GF-D8 (cell line): ENCODE data around the gene PHF19.

Experiments
- DNase-seq: peaks from one replicate; lab custom pipeline; 2025; lab: John Stamatoyannopoulos, UW

The PHF19 gene

GRCh38 chr9:120891884-120892747, 15.1 kb upstream of the PHF19 start:
- no peak for DNase-seq

GRCh38 chr9:120891245-120891883, 14.4 kb upstream of the PHF19 start:
- no peak for DNase-seq

- DNase-seq: peak; percentile 5
Observed at GRCh38 chr9:120890320-120891244, 13.6 kb upstream of the PHF19 start.

GRCh38 chr9:120889606-120890271, 12.8 kb upstream of the PHF19 start:
- no peak for DNase-seq

- no peak for DNase-seq
Observed at GRCh38 chr9:120888626-120889025, 11.6 kb upstream of the PHF19 start.

GRCh38 chr9:120886490-120886967, 9.5 kb upstream of the PHF19 start:
- DNase-seq: no peak

GRCh38 chr9:120885958-120886357, 9.0 kb upstream of the PHF19 start:
- no peak for DNase-seq

- DNase-seq: no peak
Observed at GRCh38 chr9:120885457-120885856, 8.5 kb upstream of the PHF19 start.

- no peak for DNase-seq
Observed at GRCh38 chr9:120883608-120883996, 6.6 kb upstream of the PHF19 start.

GRCh38 chr9:120882935-120883607, 6.1 kb upstream of the PHF19 start:
- DNase-seq: no peak

GRCh38 chr9:120879446-120879845, 2.5 kb upstream of the PHF19 start:
- DNase-seq: no peak

- DNase-seq: no peak
Observed at GRCh38 chr9:120878188-120879130, 1.5 kb upstream of the PHF19 start.

- DNase-seq: peak; percentile 58
Observed at GRCh38 chr9:120877276-120878034, 467 bp upstream of the PHF19 start.

GRCh38 chr9:120875954-120876841, 790 bp downstream of the PHF19 start:
- peak; percentile 85 for DNase-seq

- no peak for DNase-seq
Observed at GRCh38 chr9:120875643-120875953, 1.4 kb downstream of the PHF19 start.

GRCh38 chr9:120875195-120875565, 1.8 kb downstream of the PHF19 start:
- no peak for DNase-seq

- no peak for DNase-seq
Observed at GRCh38 chr9:120874226-120875194, 2.5 kb downstream of the PHF19 start.
